Inferior parietal cortex (tissue), 1 donor: Measurements from ENCODE around the gene CFLAR.
"Not testable (repeated sequence)": the region's sequence is repeated elsewhere in the genome, so short reads cannot be mapped to it uniquely, and the experiment has no call there.

Experiments
- DNase-seq: peaks from one replicate; pipeline ENCODE4 v3.0.0-alpha.2; 2016; ENCODE audit errors: extremely low spot score

CFLAR gene

DNA sequence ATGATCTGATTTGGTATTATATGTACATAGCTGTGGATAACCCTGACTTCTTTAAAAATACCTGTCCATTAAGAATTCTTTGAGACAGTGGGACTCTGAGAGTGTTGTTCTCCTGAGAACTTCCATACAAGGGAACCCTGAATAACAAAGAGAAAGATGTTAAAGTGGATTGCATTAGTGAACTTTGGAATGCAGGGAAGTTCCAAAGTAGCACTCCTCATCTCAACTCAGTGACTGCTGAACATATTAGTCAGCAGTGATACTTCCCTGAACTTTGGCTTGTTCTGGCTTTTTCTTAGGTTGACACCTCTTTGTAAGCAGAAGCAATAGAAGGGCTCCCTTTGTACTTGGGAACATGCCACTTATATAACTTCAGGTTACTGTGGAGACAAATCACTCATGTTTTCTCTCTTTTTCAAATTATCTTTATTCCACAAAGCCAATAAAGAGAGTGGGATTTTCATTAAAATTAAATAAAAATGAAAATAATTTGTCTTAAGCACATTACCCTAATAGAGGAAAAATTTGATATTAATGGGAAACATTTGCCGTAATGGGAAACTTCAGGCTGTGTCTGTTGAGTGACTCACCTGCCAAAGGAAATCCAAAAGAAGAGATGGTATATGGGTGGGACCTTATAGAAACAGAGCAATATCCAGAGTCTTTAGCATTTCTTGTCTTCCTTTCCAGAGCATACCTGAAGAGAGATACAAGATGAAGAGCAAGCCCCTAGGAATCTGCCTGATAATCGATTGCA is 33.3 kb downstream of the CFLAR start:
- DNase-seq = no peak

- DNase-seq = not testable (repeated sequence)
These were observed 33.8 kb downstream of the CFLAR start for GRCh38 chr2:201149821-201150165.

DNA sequence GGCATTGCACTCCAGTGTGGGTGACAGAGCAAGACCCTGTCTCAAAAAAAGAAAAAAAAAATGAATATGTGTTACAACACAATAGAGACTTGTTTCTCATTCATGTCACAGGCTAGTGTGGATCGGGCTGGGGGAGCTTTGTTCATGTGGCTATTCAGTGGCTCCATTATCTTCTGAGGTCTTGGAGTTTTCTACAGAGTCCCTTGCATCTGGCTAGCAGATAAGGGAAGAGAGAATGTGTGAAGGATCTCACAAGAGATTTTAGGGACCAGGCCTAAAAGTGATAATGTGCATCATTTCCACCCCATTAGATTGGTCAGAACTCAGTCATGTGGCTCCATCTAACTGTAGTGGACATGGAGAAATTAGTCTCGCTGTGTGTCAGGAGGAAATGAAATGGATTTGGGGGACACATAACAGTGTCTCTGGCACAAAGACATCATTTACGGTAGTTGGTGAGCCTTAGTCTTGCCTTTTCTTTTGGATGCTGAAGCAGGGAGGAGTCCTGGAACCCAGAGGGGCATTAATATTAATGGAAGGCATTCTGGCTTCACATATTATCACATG is 34.6 kb downstream of the CFLAR start:
- no peak for DNase-seq

GRCh38 chr2:201151127-201151981 is 35.4 kb downstream of the CFLAR start:
- DNase-seq = no peak

GRCh38 chr2:201152517-201152916 is 36.6 kb downstream of the CFLAR start:
- no peak for DNase-seq

GRCh38 chr2:201152999-201153815 is 37.2 kb downstream of the CFLAR start:
- DNase-seq = no peak

GRCh38 chr2:201154615-201155399 is 38.8 kb downstream of the CFLAR start:
- no peak for DNase-seq

GRCh38 chr2:201156036-201156435 is 40.1 kb downstream of the CFLAR start:
- DNase-seq = no peak

GRCh38 chr2:201156640-201157039 is 40.7 kb downstream of the CFLAR start:
- no peak for DNase-seq

DNA sequence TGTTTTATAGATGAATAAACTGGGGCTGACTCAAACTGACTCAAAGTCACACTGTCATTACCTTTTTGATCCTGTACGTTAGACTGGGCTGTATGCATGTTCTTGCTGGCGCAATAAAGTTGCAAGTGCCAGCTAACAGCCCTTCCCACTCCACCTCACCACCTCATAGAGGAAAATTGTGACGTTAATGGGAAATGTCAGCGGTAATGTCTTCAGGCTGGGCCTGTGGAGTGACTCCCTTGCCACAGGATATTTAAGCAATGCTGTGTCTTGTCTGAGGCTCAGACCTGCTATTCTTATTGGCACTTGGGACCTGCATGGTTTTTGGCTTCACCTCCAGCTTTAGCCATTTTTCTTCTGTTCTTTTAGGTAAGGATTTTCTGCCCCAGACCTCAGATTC is 41.7 kb downstream of the CFLAR start:
- no peak for DNase-seq

DNA sequence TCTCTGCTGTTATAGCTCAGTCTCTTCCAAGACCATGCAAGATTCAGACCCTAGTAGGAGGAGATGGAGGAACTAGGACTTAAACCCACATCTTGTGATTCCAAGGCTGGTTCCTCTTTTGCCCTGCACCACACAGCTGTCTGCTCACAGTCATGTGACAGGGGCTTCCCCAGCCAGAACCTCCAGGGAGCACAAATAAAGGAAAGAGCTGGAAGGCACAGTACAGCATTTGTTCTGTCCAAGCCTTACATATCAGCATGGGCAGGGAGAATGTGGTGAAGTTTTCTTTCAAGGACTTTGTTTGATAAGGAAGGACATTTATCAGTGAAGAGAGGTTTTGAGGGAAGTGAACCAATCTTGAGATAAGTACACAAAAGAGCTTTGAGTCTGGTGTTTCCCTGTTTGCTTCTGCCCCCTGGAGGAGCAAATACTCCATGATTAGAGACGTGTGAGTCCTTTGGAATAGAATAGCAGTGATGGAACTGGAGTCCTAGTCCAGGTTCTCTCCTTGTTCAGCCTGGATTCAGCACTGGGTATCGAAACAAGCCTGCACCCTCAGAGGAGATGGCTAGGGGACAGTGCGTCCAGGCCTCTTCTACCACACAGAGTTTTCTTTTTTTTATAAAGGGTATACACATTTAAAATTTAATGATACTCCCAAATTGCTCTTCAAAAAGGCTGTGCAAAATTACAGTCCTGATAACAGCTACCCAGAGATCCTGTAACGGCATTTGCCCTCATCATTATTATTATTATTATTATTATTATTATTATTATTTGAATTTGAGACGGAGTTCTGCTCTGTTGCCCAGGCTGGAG is 42.4 kb downstream of the CFLAR start:
- peak; percentile 93 for DNase-seq

GRCh38 chr2:201164166-201164565 is 48.2 kb downstream of the CFLAR start:
- DNase-seq = no peak

GRCh38 chr2:201167546-201167945 is 51.6 kb downstream of the CFLAR start:
- DNase-seq = no peak

DNA sequence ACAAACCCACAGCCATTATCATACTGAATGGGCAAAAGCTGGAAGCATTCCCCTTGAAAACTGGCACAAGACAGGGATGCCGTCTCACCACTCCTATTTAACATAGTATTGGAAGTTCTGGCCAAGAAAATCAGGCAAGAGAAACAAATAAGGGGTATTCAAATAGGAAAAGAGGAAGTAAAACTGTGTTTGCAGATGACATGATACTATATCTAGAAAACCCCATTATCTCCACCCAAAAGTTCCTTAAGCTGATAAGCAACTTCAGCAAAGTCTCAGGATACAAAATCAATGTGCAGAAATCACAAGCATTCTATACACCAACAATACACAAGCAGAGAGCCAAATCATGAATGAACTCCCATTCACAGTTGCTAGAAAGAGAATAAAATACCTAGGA is 52.5 kb downstream of the CFLAR start:
- not testable (repeated sequence) for DNase-seq

DNA sequence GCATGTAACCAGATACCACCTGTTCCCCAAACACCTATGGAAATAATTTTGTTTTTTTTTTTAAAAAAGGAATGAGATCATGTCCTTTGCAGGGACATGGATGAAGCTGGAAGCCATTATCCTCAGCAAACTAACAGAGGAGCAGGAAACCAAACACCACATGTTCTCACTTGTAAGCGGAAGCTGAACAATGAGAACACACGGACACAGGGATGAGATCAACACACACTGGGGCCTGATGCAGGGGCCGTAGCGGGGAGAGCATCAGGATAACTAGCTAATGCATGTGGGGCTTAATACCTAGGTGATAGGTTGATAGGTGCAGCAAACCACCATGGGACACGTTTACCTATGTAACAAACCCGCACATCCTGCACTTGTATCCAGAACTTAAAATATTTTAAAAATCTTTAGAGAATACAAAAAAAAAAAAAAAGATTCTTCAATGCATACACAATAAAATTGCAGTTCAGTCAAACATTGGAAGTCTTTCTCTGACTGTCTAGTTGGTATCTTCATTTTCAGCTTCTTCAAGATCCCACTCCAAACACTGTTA is 55.4 kb downstream of the CFLAR start:
- DNase-seq = no peak

GRCh38 chr2:201172279-201172678 is 56.3 kb downstream of the CFLAR start:
- DNase-seq = no peak

GRCh38 chr2:201174687-201175086 is 58.7 kb downstream of the CFLAR start:
- DNase-seq = no peak

DNA sequence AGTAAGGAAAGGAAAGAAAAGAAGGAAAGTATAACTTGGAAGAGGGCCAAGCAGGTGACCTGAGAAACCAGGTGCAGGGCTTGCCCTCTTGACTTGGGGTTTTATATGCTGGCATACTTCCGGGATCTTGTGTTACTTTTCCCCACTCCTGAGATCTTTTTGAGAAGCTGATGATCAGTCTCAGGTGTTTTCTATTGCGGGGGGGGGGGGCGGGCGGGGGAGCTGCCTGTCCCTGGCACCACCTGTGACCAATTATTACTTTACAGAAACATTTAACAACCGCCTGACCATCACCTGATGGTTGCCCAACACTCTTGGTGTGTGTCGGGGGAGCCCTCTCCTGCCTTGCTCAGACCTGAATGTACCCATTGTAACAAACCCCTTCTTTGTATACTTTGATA is 60.1 kb downstream of the CFLAR start:
- no peak for DNase-seq

- DNase-seq = no peak
These were observed 64.0 kb downstream of the CFLAR start for GRCh38 chr2:201180010-201180409.
